ENCODE data around the gene PDPK1. TPM values are rescaled to one million over a fixed set of nuclear protein-coding genes. Genes with fewer than 3 reads are reported as not detected.

PDPK1 gene
- total RNA-seq, 1 experiment from 2014 or later = 69.8 TPM

DNA sequence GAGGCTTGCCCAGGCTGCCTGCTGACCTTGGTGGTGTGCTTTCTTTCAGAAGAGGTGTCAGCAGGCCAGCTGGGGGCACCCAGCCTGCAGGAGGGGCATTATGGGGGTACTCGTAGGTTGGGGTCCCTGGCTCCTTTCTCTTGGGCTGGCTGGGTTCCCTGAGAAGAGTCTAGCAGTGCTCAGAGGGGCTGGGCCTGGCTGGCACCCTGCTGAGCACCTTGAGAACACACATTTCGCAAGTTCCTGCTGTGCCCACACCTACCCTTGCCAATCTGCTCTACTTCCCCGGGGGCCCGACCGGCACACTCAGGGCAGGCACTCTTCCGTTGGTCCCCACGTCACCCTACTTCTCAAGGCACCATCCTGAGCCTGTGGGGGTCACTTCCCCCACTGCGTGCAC lies 11.7 kb upstream of the PDPK1 start:
- H3K9me3 ChIP-seq = no peaks in the 10 kb centered on the region
- intact Hi-C loops (cut with micrococcal nuclease; ENCODE audit: unreplicated experiment) = no loop called here
- no peak overlapping the region for H3K4me3 ChIP-seq (ENCODE audit: low read depth, low read length)
- no peaks in the 10 kb centered on the region for H3K27me3 ChIP-seq (replicated peaks; ENCODE audit: control insufficient read depth, insufficient read depth, low read length)
- peaks cover 6% of the 10 kb centered on the region for H3K36me3 ChIP-seq (ENCODE audit: control insufficient read depth, insufficient read depth, low read length)
- no peaks in the 10 kb centered on the region for H3K9me3 Mint-ChIP-seq (ENCODE audit: unreplicated experiment)
- DNase-seq = no peak
- CTCF ChIA-PET = no interaction called here
- H3K4me1 Mint-ChIP-seq (ENCODE audit: low read depth, unreplicated experiment) = peaks cover 16% of the 10 kb centered on the region
- no TSS peak for BruUV-seq (replicated peaks)
- no peak overlapping the region for H3K4me3 Mint-ChIP-seq (ENCODE audit: unreplicated experiment)
- no peaks in the 10 kb centered on the region for H3K27me3 Mint-ChIP-seq (ENCODE audit: insufficient read depth, unreplicated experiment)
- TF ChIP-seq, protein P1, sequence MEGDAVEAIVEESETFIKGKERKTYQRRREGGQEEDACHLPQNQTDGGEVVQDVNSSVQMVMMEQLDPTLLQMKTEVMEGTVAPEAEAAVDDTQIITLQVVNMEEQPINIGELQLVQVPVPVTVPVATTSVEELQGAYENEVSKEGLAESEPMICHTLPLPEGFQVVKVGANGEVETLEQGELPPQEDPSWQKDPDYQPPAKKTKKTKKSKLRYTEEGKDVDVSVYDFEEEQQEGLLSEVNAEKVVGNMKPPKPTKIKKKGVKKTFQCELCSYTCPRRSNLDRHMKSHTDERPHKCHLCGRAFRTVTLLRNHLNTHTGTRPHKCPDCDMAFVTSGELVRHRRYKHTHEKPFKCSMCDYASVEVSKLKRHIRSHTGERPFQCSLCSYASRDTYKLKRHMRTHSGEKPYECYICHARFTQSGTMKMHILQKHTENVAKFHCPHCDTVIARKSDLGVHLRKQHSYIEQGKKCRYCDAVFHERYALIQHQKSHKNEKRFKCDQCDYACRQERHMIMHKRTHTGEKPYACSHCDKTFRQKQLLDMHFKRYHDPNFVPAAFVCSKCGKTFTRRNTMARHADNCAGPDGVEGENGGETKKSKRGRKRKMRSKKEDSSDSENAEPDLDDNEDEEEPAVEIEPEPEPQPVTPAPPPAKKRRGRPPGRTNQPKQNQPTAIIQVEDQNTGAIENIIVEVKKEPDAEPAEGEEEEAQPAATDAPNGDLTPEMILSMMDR (IDR thresholded peaks at IDR 0.05; ENCODE audit: insufficient read depth in 1 of 2, low read depth in 1 of 2, low read length in 1 of 2, severe bottlenecking in 1 of 2, unreplicated experiment in 1 of 2) = no peak
- no peak overlapping the region for H3K27ac Mint-ChIP-seq (ENCODE audit: unreplicated experiment)
- H3K4me1 ChIP-seq = peaks cover 28% of the 10 kb centered on the region
- POLR2A ChIA-PET = no interaction called here
- H3K36me3 Mint-ChIP-seq (ENCODE audit: insufficient read depth, unreplicated experiment) = peaks cover 35% of the 10 kb centered on the region

DNA sequence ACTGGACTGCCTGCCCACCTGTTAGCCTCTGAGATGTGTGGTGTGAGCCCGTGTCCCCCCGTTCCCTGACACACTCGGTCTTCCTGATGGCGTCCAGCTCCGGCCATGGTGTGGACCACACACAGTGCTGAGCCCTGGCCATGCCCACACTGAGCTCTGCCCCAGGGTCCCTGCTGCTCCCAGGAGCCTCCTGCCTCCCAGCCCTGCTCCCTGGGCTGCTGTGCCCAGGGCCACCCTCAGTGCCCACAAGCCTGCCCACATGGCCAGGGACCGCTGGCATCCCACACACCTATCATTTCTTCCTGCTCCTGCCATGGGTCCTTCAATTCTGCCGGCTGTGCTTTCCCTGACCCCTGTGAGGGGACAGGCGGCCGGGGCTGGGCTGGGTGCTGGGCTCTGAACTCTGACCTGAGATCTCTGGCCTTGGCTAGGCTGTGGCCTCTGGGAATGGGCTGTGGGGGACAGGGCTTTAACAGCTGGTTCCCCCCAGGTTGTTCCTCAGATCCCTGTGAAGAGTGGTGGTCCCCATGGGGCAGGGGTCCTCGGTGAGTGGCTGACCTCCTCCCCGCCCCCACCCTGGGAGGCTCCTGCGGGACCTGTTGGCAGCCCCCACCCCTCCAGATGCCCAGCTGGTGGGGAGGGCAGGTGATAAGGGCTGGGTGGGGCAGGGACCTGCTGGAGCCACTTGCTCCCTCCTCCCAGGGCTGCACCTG lies 10.6 kb upstream of the PDPK1 start:
- no peak overlapping the region for H3K4me3 Mint-ChIP-seq (ENCODE audit: unreplicated experiment)
- CTCF ChIA-PET = interaction anchor here (0.6 kb wide), 1 partner anchor 84 kb away, joined by 4 read pairs; no protein-coding TSS in a partner anchor

DNA sequence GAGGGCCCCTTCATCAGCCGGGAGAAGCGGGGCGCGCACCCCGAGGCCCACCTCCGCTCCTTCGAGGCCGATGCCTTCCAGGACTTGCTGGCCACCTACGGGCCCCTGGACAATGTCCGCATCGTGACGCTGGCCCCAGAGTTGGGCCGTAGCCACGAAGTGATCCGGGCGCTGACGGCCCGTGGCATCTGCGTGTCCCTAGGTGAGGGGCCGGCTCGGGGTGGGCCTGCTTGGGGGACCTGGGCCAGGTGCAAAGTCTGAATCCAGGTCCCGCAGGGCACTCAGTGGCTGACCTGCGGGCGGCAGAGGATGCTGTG lies 10.1 kb upstream of the PDPK1 start:
- intact Hi-C loops (cut with micrococcal nuclease; ENCODE audit: unreplicated experiment) = no loop called here
- Mint-ChIP-seq H3K27me3 (ENCODE audit: insufficient read depth, unreplicated experiment) (no peaks in the 10 kb centered on the region), H3K36me3 (ENCODE audit: insufficient read depth, unreplicated experiment) (peaks cover 47% of the 10 kb centered on the region), H3K4me3 (ENCODE audit: unreplicated experiment) (no peak overlapping the region), H3K9me3 (ENCODE audit: unreplicated experiment) (no peaks in the 10 kb centered on the region), H3K27ac (ENCODE audit: unreplicated experiment) (no peak overlapping the region), H3K4me1 (ENCODE audit: low read depth, unreplicated experiment) (peaks cover 16% of the 10 kb centered on the region)
- Histone ChIP-seq H3K9me3 (no peaks in the 10 kb centered on the region), H3K36me3 (ENCODE audit: control insufficient read depth, insufficient read depth, low read length) (peaks cover 6% of the 10 kb centered on the region), H3K4me1 (peaks cover 25% of the 10 kb centered on the region), H3K4me3 (ENCODE audit: low read depth, low read length) (no peak overlapping the region), H3K27me3 (replicated peaks; ENCODE audit: control insufficient read depth, insufficient read depth, low read length) (no peaks in the 10 kb centered on the region)
- no TSS peak for BruUV-seq (replicated peaks)
- TF ChIP-seq, protein P1 (IDR thresholded peaks at IDR 0.05; ENCODE audit: insufficient read depth in 1 of 2, low read depth in 1 of 2, low read length in 1 of 2, severe bottlenecking in 1 of 2, unreplicated experiment in 1 of 2) = no peak
- CTCF ChIA-PET = interaction anchor here (0.6 kb wide), 1 partner anchor 83 kb away, joined by 4 read pairs; no protein-coding TSS in a partner anchor
- DNase-seq = no peak
- POLR2A ChIA-PET = no interaction called here

More for the DNA sequence above, 10.6 kb upstream of the PDPK1 start:
- H3K36me3 ChIP-seq (ENCODE audit: control insufficient read depth, insufficient read depth, low read length) = peaks cover 6% of the 10 kb centered on the region
- no peak for DNase-seq
- POLR2A ChIA-PET = no interaction called here
- intact Hi-C loops (cut with micrococcal nuclease; ENCODE audit: unreplicated experiment) = no loop called here
- peaks cover 42% of the 10 kb centered on the region for H3K36me3 Mint-ChIP-seq (ENCODE audit: insufficient read depth, unreplicated experiment)
- no peaks in the 10 kb centered on the region for H3K27me3 ChIP-seq (replicated peaks; ENCODE audit: control insufficient read depth, insufficient read depth, low read length)
- TF ChIP-seq, protein P1 (IDR thresholded peaks at IDR 0.05; ENCODE audit: insufficient read depth in 1 of 2, low read depth in 1 of 2, low read length in 1 of 2, severe bottlenecking in 1 of 2, unreplicated experiment in 1 of 2) = no peak
- H3K27ac Mint-ChIP-seq (ENCODE audit: unreplicated experiment) = no peak overlapping the region
- H3K4me3 ChIP-seq (ENCODE audit: low read depth, low read length) = no peak overlapping the region
- no TSS peak for BruUV-seq (replicated peaks)
- H3K9me3 Mint-ChIP-seq (ENCODE audit: unreplicated experiment) = no peaks in the 10 kb centered on the region
- H3K27me3 Mint-ChIP-seq (ENCODE audit: insufficient read depth, unreplicated experiment) = no peaks in the 10 kb centered on the region
- H3K4me1 ChIP-seq = peaks cover 25% of the 10 kb centered on the region
- peaks cover 16% of the 10 kb centered on the region for H3K4me1 Mint-ChIP-seq (ENCODE audit: low read depth, unreplicated experiment)
- H3K9me3 ChIP-seq = no peaks in the 10 kb centered on the region

Measured in Caco-2 (cell line).